HG03025 (cell line): ENCODE data around the gene LRRC36.

Experiments used
- ATAC-seq: cut with Tn5 transposase; IDR thresholded peaks from one replicate; pipeline ENCODE4 v1.9.1; 2021; ENCODE audit warnings: mild to moderate bottlenecking, moderate library complexity; ENCODE audit not compliant: unreplicated experiment, low FRiP score

The LRRC36 gene

GRCh38 chr16:67326472-67327309 lies at the start of gene LRRC36, which contains the start of gene KCTD19:
Gene LRRC36 (plus strand): TSS chr16:67326815. CDS start chr16:67326863, 48 bp downstream.
Gene KCTD19 (minus strand): TSS chr16:67326741. CDS start chr16:67326707, 34 bp downstream.
- no peak for ATAC-seq

- no peak for ATAC-seq
Measured at GRCh38 chr16:67277294-67277998, 49.2 kb upstream of the LRRC36 start.

GRCh38 chr16:67277999-67278772 lies 48.4 kb upstream of the LRRC36 start:
- ATAC-seq = no peak

- peak; percentile 12 for ATAC-seq
Measured at GRCh38 chr16:67278773-67279295, 47.8 kb upstream of the LRRC36 start.

GRCh38 chr16:67279296-67280089 lies 47.1 kb upstream of the LRRC36 start, which contains the start of gene PLEKHG4:
Gene PLEKHG4 (plus strand): TSS chr16:67279532. CDS start chr16:67280045, 513 bp downstream.
- ATAC-seq = peak; percentile 58

- ATAC-seq = no peak
Measured at GRCh38 chr16:67280090-67281015, 46.3 kb upstream of the LRRC36 start.

GRCh38 chr16:67281536-67282446 lies 44.8 kb upstream of the LRRC36 start:
- ATAC-seq = no peak

GRCh38 chr16:67282447-67282805 lies 44.2 kb upstream of the LRRC36 start:
- ATAC-seq = no peak

GRCh38 chr16:67283039-67283825 lies 43.4 kb upstream of the LRRC36 start:
- ATAC-seq = no peak

- ATAC-seq = no peak
Measured at GRCh38 chr16:67283826-67284555, 42.6 kb upstream of the LRRC36 start.

- no peak for ATAC-seq
Measured at GRCh38 chr16:67284699-67285646, 41.6 kb upstream of the LRRC36 start.

GRCh38 chr16:67286441-67287235 lies 40.0 kb upstream of the LRRC36 start:
- no peak for ATAC-seq

GRCh38 chr16:67287960-67288359 lies 38.7 kb upstream of the LRRC36 start:
- ATAC-seq = no peak

GRCh38 chr16:67291461-67291860 lies 35.2 kb upstream of the LRRC36 start:
- ATAC-seq = no peak
